B cell (primary cell): ENCODE results near the gene RARRES2. TPM values are rescaled to one million over a fixed set of nuclear protein-coding genes. Genes with fewer than 3 reads are reported as not detected.

ENCODE experiments used
- ATAC-seq: fragments of 200-7000 bp; cut with Tn5 transposase; one replicate; pipeline ENCODE4 v1.10.0; 2021; ENCODE audit warnings: low read depth, mild to moderate bottlenecking, moderate number of reproducible peaks, moderate library complexity
- CTCF ChIA-PET: fragments of 350-600 bp; sonication (Branson Sonifier 250); formaldehyde crosslinking; loops from one replicate; lab custom pipeline; 2021; ENCODE audit warnings: antibody characterized with exemption, inconsistent platforms; lab: Charles Lee
- POLR2A ChIA-PET: fragments of 350-600 bp; sonication (Branson Sonifier 250); formaldehyde crosslinking; loops from one replicate; lab custom pipeline; 2021; ENCODE audit warnings: antibody characterized with exemption; lab: Charles Lee
- DNase-seq: peaks from one replicate; pipeline ENCODE4 v3.0.0; 2013
- H2AFZ ChIP-seq: 2 replicates; pipeline ENCODE4 v1.6.1; 2012; ENCODE audit warnings: mild to moderate bottlenecking, low read depth, low read length; ENCODE audit not compliant: insufficient read depth, poor library complexity, severe bottlenecking
- H3K27ac ChIP-seq, 2 donors: 1 replicate in 1 of 2; 2 replicates in 1 of 2; pipeline ENCODE4 v1.5.1; 2012 to 2013; ENCODE audit warnings: low read length in 2 of 2, mild to moderate bottlenecking in 2 of 2, moderate library complexity in 1 of 2
- H3K27me3 ChIP-seq, 4 experiments: fragments of 200-600 bp in 1 of 4; sonication (generic) in 1 of 4; replicated peaks in 1 of 4; 1 replicate in 2 of 4; 2 replicates in 2 of 4; pipeline versions ENCODE4 v1.6.1 to v1.7.0; 2013 to 2016; ENCODE audit warnings: low read length in 3 of 4, mild to moderate bottlenecking in 2 of 4, mixed read lengths in 1 of 4, moderate library complexity in 1 of 4; ENCODE audit not compliant: insufficient read depth in 4 of 4, control insufficient read depth in 3 of 4; ENCODE audit errors: control extremely low read depth in 1 of 4
- H3K36me3 ChIP-seq, 2 experiments: replicated peaks in 1 of 2; 1 replicate in 1 of 2; 2 replicates in 1 of 2; pipeline versions ENCODE4 v1.6.1 to v1.7.1; 2013; ENCODE audit warnings: low read length in 1 of 2; ENCODE audit not compliant: insufficient read depth in 2 of 2, control insufficient read depth in 1 of 2; ENCODE audit errors: control extremely low read depth in 1 of 2, extremely low read depth in 1 of 2
- H3K4me1 ChIP-seq, 2 donors: fragments of 200-600 bp in 1 of 2; sonication (generic) in 1 of 2; 1 replicate in 1 of 2; 2 replicates in 1 of 2; pipeline versions ENCODE4 v1.5.1 to v1.6.1; 2013 to 2017; ENCODE audit warnings: low read length in 2 of 2; ENCODE audit not compliant: control insufficient read depth in 2 of 2, insufficient read depth in 2 of 2
- H3K4me2 ChIP-seq: replicated peaks from 2 replicates; pipeline ENCODE3; 2012; ENCODE audit warnings: mild to moderate bottlenecking, low read depth, low read length; ENCODE audit not compliant: poor library complexity, severe bottlenecking
- H3K4me3 ChIP-seq, 5 experiments: fragments of 200-600 bp in 1 of 5; sonication (generic) in 1 of 5; 1 replicate in 3 of 5; 2 replicates in 2 of 5; pipeline versions ENCODE4 v1.5.1 to v1.7.0; 2011 to 2016; ENCODE audit warnings: low read length in 4 of 5, mild to moderate bottlenecking in 4 of 5, low read depth in 2 of 5, control low read depth in 1 of 5, moderate library complexity in 1 of 5; ENCODE audit not compliant: insufficient read depth in 1 of 5; ENCODE audit errors: control extremely low read depth in 1 of 5, extremely low read depth in 1 of 5
- H3K79me2 ChIP-seq: fragments of 200-600 bp; sonication (generic); one replicate; pipeline ENCODE4 v1.6.0; 2016; ENCODE audit warnings: low read length; ENCODE audit not compliant: control insufficient read depth, insufficient read depth
- H3K9ac ChIP-seq: fragments of 200-600 bp; sonication (generic); 2 replicates; pipeline ENCODE4 v1.6.1; 2017; ENCODE audit warnings: mild to moderate bottlenecking, low read length, moderate library complexity
- H3K9me3 ChIP-seq, 3 donors: one replicate each; pipeline versions ENCODE4 v1.6.1 to v1.7.1; 2013; ENCODE audit warnings: low read length in 2 of 3; ENCODE audit not compliant: control insufficient read depth in 2 of 3, insufficient read depth in 1 of 3; ENCODE audit errors: control extremely low read depth in 1 of 3
- H4K20me1 ChIP-seq: 2 replicates; pipeline ENCODE4 v1.6.0; 2012; ENCODE audit warnings: mild to moderate bottlenecking, low read length; ENCODE audit not compliant: insufficient read depth, control insufficient read depth, poor library complexity, severe bottlenecking
- H3K27ac Mint-ChIP-seq: one replicate; pipeline ENCODE4 v1.8.0; 2021; ENCODE audit warnings: mixed read lengths
- H3K27me3 Mint-ChIP-seq: one replicate; pipeline ENCODE4 v1.8.0; 2021; ENCODE audit warnings: mixed read lengths
- H3K4me1 Mint-ChIP-seq: one replicate; pipeline ENCODE4 v1.8.0; 2021; ENCODE audit warnings: mixed read lengths
- H3K4me3 Mint-ChIP-seq: one replicate; pipeline ENCODE4 v1.8.0; 2021; ENCODE audit warnings: mixed read lengths
- H3K9me3 Mint-ChIP-seq: one replicate; pipeline ENCODE4 v1.8.0; 2022; ENCODE audit warnings: mixed read lengths; ENCODE audit not compliant: insufficient read depth
- EZH2 ChIP-seq: IDR thresholded peaks from 2 replicates; pipeline ENCODE4 v1.6.1; 2012; ENCODE audit warnings: borderline replicate concordance, low read depth, mild to moderate bottlenecking, moderate library complexity, low read length; ENCODE audit not compliant: insufficient read depth, poor library complexity, severe bottlenecking
- WGBS: methylation state at CpG from one replicate; pipeline ENCODE4 v1.1.5; 2013; ENCODE audit warnings: missing lambda C conversion rate; ENCODE audit not compliant: insufficient coverage; 5-methylcytosine and 5-hydroxymethylcytosine counted together
- intact Hi-C: fragments of 100-400 bp; cut with micrococcal nuclease; formaldehyde crosslinking; loops from one replicate; pipeline ENCODE4 v1.10.0; 2022
- polyA plus RNA-seq: library from polyadenylated mRNA; depleted of rRNA; stranded (reverse); fragments of >200 nt; gene quantifications from 2 replicates; pipeline ENCODE4 v1.2.3, GENCODE V29; 2012
- total RNA-seq, 2 donors: library from RNA; stranded (reverse); fragments of 120-200 nt in 1 of 2; gene quantifications; 1 replicate in 1 of 2; 2 replicates in 1 of 2; pipeline versions ENCODE4 v1.2.3 to v1.2.4, GENCODE V29; 2013 to 2022
- TF ChIP-seq, protein P1 (sequence below): fragments of 200-600 bp; IDR thresholded peaks from one replicate; pipeline ENCODE4 v1.8.0; 2022; ENCODE audit warnings: antibody characterized with exemption, mild to moderate bottlenecking

RARRES2 gene
- total and polyA plus RNA-seq, 2 donors (not counting 1 experiment from before 2014, with no cell fraction given) = not detected

DNA sequence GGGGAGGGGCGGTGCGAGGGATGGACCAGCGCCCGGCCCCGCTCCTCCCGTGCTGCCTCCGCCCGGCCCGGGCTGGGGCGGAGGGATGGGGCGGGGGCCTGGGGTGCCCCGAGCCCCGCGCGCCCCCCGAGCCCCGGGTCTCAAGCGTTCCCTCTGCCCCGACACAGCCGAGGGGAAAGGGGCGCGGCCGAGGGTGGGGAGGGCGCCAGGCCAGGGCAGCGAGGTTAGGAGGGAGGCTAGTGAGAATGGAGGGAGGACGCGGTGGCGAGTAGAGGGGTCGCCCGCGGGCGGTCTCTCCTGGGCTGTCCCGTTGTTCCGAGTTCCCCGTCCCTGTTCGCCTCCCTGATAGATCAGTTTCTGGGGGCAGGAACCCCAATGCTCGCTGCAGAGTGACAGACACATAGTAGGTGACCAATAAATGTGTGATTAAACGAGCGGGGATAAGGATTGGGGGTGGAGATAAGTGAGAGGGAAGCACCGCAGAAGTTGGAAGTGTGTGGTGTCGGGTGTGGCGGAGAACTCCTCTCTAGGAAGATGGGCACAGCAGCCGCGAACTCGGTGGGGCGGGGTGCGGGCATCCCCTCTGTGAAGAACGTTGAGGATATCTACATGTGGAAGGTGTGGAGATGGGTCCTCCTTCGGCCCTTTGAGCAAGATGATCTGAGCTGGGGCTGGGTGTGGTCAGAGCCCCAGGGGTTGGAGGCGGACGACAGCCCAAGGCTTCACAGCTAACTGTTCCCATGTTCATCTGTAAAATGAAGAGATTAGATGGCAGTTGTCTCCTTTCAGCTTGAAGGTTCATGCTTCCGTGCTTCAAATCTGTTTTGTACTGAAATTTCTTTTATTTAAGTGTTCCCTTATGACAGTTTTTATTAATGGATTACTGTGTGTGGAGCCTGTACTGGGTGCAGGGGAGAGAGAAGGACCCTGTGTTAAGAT is 38.3 kb upstream of the RARRES2 start:
- peak overlapping the region; percentile 84 for H3K9ac ChIP-seq
- peak overlapping the region in 1 of 2 donors; percentile 85 for H3K27ac ChIP-seq
- intact Hi-C loops = loop anchor here (1.0 to 5.0 kb wide), 7 partner anchors 15 to 649 kb away; partner anchors contain the start of genes ABCB8, ACTR3C and LRRC61
- Mint-ChIP-seq H3K4me1 (peaks cover 63% of the 10 kb centered on the region), H3K27me3 (no peaks in the 10 kb centered on the region), H3K4me3 (peak overlapping the region; percentile 96), H3K27ac (peak overlapping the region; percentile 90), H3K9me3 (no peaks in the 10 kb centered on the region)
- peak overlapping the region; percentile 86 for H2AFZ ChIP-seq
- H4K20me1 ChIP-seq = peaks cover 6% of the 10 kb centered on the region
- TF ChIP-seq, protein P1, sequence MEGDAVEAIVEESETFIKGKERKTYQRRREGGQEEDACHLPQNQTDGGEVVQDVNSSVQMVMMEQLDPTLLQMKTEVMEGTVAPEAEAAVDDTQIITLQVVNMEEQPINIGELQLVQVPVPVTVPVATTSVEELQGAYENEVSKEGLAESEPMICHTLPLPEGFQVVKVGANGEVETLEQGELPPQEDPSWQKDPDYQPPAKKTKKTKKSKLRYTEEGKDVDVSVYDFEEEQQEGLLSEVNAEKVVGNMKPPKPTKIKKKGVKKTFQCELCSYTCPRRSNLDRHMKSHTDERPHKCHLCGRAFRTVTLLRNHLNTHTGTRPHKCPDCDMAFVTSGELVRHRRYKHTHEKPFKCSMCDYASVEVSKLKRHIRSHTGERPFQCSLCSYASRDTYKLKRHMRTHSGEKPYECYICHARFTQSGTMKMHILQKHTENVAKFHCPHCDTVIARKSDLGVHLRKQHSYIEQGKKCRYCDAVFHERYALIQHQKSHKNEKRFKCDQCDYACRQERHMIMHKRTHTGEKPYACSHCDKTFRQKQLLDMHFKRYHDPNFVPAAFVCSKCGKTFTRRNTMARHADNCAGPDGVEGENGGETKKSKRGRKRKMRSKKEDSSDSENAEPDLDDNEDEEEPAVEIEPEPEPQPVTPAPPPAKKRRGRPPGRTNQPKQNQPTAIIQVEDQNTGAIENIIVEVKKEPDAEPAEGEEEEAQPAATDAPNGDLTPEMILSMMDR = no peak
- TF ChIP-seq EZH2 = no peak
- no peaks in the 10 kb centered on the region for H3K36me3 ChIP-seq
- H3K27me3 ChIP-seq = no peaks in the 10 kb centered on the region
- ATAC-seq (no peak), DNase-seq (peak; percentile 49)
- CTCF ChIA-PET = interaction anchor here (1.0 to 1.8 kb wide), 5 partner anchors 22 to 42 kb away, joined by 3 to 9 read pairs (median 4); a partner anchor contains a TSS
- WGBS = 3% methylated on average over 51 of the region's 52 CpGs
- H3K9me3 ChIP-seq = no peaks in the 10 kb centered on the region
- H3K79me2 ChIP-seq = peaks cover 28% of the 10 kb centered on the region
- H3K4me3 ChIP-seq = peak overlapping the region; percentile 45 to 91 (median 77)
- POLR2A ChIA-PET = interaction anchor here (1.3 to 4.4 kb wide), 4 partner anchors 12 to 27 kb away, joined by 8 to 64 read pairs (median 9); partner anchors contain the start of gene REPIN1
- H3K4me2 ChIP-seq = peak overlapping the region; percentile 97
- H3K4me1 ChIP-seq = peaks cover 22 to 59% of the 10 kb centered on the region in 2 donors
